ENCODE data around the gene TTLL9. TPM values are rescaled to one million over a fixed set of nuclear protein-coding genes. Genes with fewer than 3 reads are reported as not detected.

The TTLL9 gene
- total and polyA plus RNA-seq, 2 donors = 0.05 to 0.46 TPM

- Histone ChIP-seq H3K4me3 (ENCODE audit: low read length in 2 of 2) (no peak overlapping the region), H3K36me3 (ENCODE audit: control insufficient read depth in 2 of 2, insufficient read depth in 2 of 2, low read length in 1 of 2) (no peaks in the 10 kb centered on the region), H3K4me1 (ENCODE audit: control insufficient read depth in 2 of 2, insufficient read depth in 2 of 2, low read length in 2 of 2) (no peaks in the 10 kb centered on the region), H3K27ac (ENCODE audit: low read depth in 1 of 2, low read length in 1 of 2) (no peak overlapping the region), H3K27me3 (ENCODE audit: control insufficient read depth in 2 of 2, insufficient read depth in 1 of 2, low read length in 1 of 2) (peaks cover 0 to 2% of the 10 kb centered on the region in 2 donors), H3K9me3 (ENCODE audit: control insufficient read depth in 2 of 2, insufficient read depth in 1 of 2, low read length in 1 of 2) (no peaks in the 10 kb centered on the region)
- no peak for DNase-seq (ENCODE audit: low read depth in 6 of 9, low spot score in 9 of 9)
- WGBS = 53% methylated on average over 6 of the region's 6 CpGs
Measured at GRCh38 chr20:31984981-31985471, 114.6 kb downstream of the TTLL9 start.

GRCh38 chr20:31987744-31988143 is 117.3 kb downstream of the TTLL9 start:
- Histone ChIP-seq H3K9me3 (ENCODE audit: control insufficient read depth in 2 of 2, insufficient read depth in 1 of 2, low read length in 1 of 2) (no peaks in the 10 kb centered on the region), H3K36me3 (ENCODE audit: control insufficient read depth in 2 of 2, insufficient read depth in 2 of 2, low read length in 1 of 2) (no peaks in the 10 kb centered on the region)
- WGBS = 91% methylated on average over 1 of the region's 1 CpG

GRCh38 chr20:31988430-31989015 is 118.1 kb downstream of the TTLL9 start:
- 97% methylated on average over 5 of the region's 5 CpGs for WGBS
- DNase-seq (ENCODE audit: low read depth in 6 of 9, low spot score in 9 of 9) = no peak

More at GRCh38 chr20:31987744-31988143, 117.3 kb downstream of the TTLL9 start:
- no peak overlapping the region for H3K27ac ChIP-seq (ENCODE audit: low read depth in 1 of 2, low read length in 1 of 2)
- DNase-seq (ENCODE audit: low read depth in 6 of 9, low spot score in 9 of 9) = no peak
- peaks cover 0 to 4% of the 10 kb centered on the region in 2 donors for H3K27me3 ChIP-seq (ENCODE audit: control insufficient read depth in 2 of 2, insufficient read depth in 1 of 2, low read length in 1 of 2)
- H3K4me1 ChIP-seq (ENCODE audit: control insufficient read depth in 2 of 2, insufficient read depth in 2 of 2, low read length in 2 of 2) = no peaks in the 10 kb centered on the region
- no peak overlapping the region for H3K4me3 ChIP-seq (ENCODE audit: low read length in 2 of 2)

GRCh38 chr20:31989030-31989645 is 118.7 kb downstream of the TTLL9 start:
- WGBS = 94% methylated on average over 8 of the region's 8 CpGs
- H3K4me1 ChIP-seq (ENCODE audit: control insufficient read depth in 2 of 2, insufficient read depth in 2 of 2, low read length in 2 of 2) = no peaks in the 10 kb centered on the region
- peaks cover 3 to 18% of the 10 kb centered on the region in 2 donors for H3K27me3 ChIP-seq (ENCODE audit: control insufficient read depth in 2 of 2, insufficient read depth in 1 of 2, low read length in 1 of 2)
- H3K4me3 ChIP-seq (ENCODE audit: low read length in 2 of 2) = no peak overlapping the region
- H3K36me3 ChIP-seq (ENCODE audit: control insufficient read depth in 2 of 2, insufficient read depth in 2 of 2, low read length in 1 of 2) = no peaks in the 10 kb centered on the region
- no peaks in the 10 kb centered on the region for H3K9me3 ChIP-seq (ENCODE audit: control insufficient read depth in 2 of 2, insufficient read depth in 1 of 2, low read length in 1 of 2)
- no peak for DNase-seq (ENCODE audit: low read depth in 6 of 9, low spot score in 9 of 9)
- no peak overlapping the region for H3K27ac ChIP-seq (ENCODE audit: low read depth in 1 of 2, low read length in 1 of 2)

More at GRCh38 chr20:31988430-31989015, 118.1 kb downstream of the TTLL9 start:
- Histone ChIP-seq H3K9me3 (ENCODE audit: control insufficient read depth in 2 of 2, insufficient read depth in 1 of 2, low read length in 1 of 2) (no peaks in the 10 kb centered on the region), H3K4me3 (ENCODE audit: low read length in 2 of 2) (no peak overlapping the region), H3K36me3 (ENCODE audit: control insufficient read depth in 2 of 2, insufficient read depth in 2 of 2, low read length in 1 of 2) (no peaks in the 10 kb centered on the region), H3K27ac (ENCODE audit: low read depth in 1 of 2, low read length in 1 of 2) (no peak overlapping the region), H3K4me1 (ENCODE audit: control insufficient read depth in 2 of 2, insufficient read depth in 2 of 2, low read length in 2 of 2) (no peaks in the 10 kb centered on the region), H3K27me3 (ENCODE audit: control insufficient read depth in 2 of 2, insufficient read depth in 1 of 2, low read length in 1 of 2) (peaks cover 0 to 11% of the 10 kb centered on the region in 2 donors)

- Histone ChIP-seq H3K36me3 (ENCODE audit: control insufficient read depth in 2 of 2, insufficient read depth in 2 of 2, low read length in 1 of 2) (no peaks in the 10 kb centered on the region), H3K27me3 (ENCODE audit: control insufficient read depth in 2 of 2, insufficient read depth in 1 of 2, low read length in 1 of 2) (peaks cover 20 to 34% of the 10 kb centered on the region in 2 donors), H3K9me3 (ENCODE audit: control insufficient read depth in 2 of 2, insufficient read depth in 1 of 2, low read length in 1 of 2) (no peaks in the 10 kb centered on the region), H3K4me1 (ENCODE audit: control insufficient read depth in 2 of 2, insufficient read depth in 2 of 2, low read length in 2 of 2) (no peaks in the 10 kb centered on the region), H3K4me3 (ENCODE audit: low read length in 2 of 2) (no peak overlapping the region), H3K27ac (ENCODE audit: low read depth in 1 of 2, low read length in 1 of 2) (no peak overlapping the region)
- WGBS = 79% methylated on average over 6 of the region's 6 CpGs
- DNase-seq (ENCODE audit: low read depth in 6 of 9, low spot score in 9 of 9) = no peak
Measured at GRCh38 chr20:31990641-31991338, 120.4 kb downstream of the TTLL9 start.

GRCh38 chr20:31991339-31991705 is 120.9 kb downstream of the TTLL9 start:
- Histone ChIP-seq H3K4me3 (ENCODE audit: low read length in 2 of 2) (no peak overlapping the region), H3K9me3 (ENCODE audit: control insufficient read depth in 2 of 2, insufficient read depth in 1 of 2, low read length in 1 of 2) (no peaks in the 10 kb centered on the region), H3K27me3 (ENCODE audit: control insufficient read depth in 2 of 2, insufficient read depth in 1 of 2, low read length in 1 of 2) (peaks cover 21 to 38% of the 10 kb centered on the region in 2 donors), H3K4me1 (ENCODE audit: control insufficient read depth in 2 of 2, insufficient read depth in 2 of 2, low read length in 2 of 2) (no peaks in the 10 kb centered on the region), H3K27ac (ENCODE audit: low read depth in 1 of 2, low read length in 1 of 2) (no peak overlapping the region), H3K36me3 (ENCODE audit: control insufficient read depth in 2 of 2, insufficient read depth in 2 of 2, low read length in 1 of 2) (no peaks in the 10 kb centered on the region)
- no peak for DNase-seq (ENCODE audit: low read depth in 6 of 9, low spot score in 9 of 9)
- WGBS = 87% methylated on average over 1 of the region's 1 CpG

- 98% methylated on average over 2 of the region's 2 CpGs for WGBS
- no peak for DNase-seq (ENCODE audit: low read depth in 6 of 9, low spot score in 9 of 9)
- Histone ChIP-seq H3K36me3 (ENCODE audit: control insufficient read depth in 2 of 2, insufficient read depth in 2 of 2, low read length in 1 of 2) (no peaks in the 10 kb centered on the region), H3K4me1 (ENCODE audit: control insufficient read depth in 2 of 2, insufficient read depth in 2 of 2, low read length in 2 of 2) (no peaks in the 10 kb centered on the region), H3K4me3 (ENCODE audit: low read length in 2 of 2) (no peak overlapping the region), H3K27me3 (ENCODE audit: control insufficient read depth in 2 of 2, insufficient read depth in 1 of 2, low read length in 1 of 2) (peaks cover 21 to 40% of the 10 kb centered on the region in 2 donors), H3K9me3 (ENCODE audit: control insufficient read depth in 2 of 2, insufficient read depth in 1 of 2, low read length in 1 of 2) (no peaks in the 10 kb centered on the region), H3K27ac (ENCODE audit: low read depth in 1 of 2, low read length in 1 of 2) (no peak overlapping the region)
Measured at GRCh38 chr20:31992086-31992485, 121.7 kb downstream of the TTLL9 start.
